ENCODE results near the gene SPACA7. TPM values are rescaled to one million over a fixed set of nuclear protein-coding genes. Genes with fewer than 3 reads are reported as not detected.
A peak's percentile ranks its signal among the peaks of the same experiment; 100 is the strongest.

SPACA7 gene
- total and polyA plus RNA-seq, 9 of the 15 experiments (the other 6 are each of a cell fraction or from before 2014, with no cell fraction given), result not detected

- H3K27ac ChIP-seq (ENCODE audit: extremely low read depth, low read depth, low read length), result no peak overlapping the region
- H3K4me3 ChIP-seq, result no peak overlapping the region
- H2AFZ ChIP-seq (ENCODE audit: low read depth, low read length), result no peak overlapping the region
- WGBS (ENCODE audit: insufficient coverage, low coverage, missing lambda C conversion rate), result 14% methylated on average over 9 of the region's 9 CpGs
- FAIRE-seq, result no peak
- no peaks in the 10 kb centered on the region for H3K9me1 ChIP-seq (ENCODE audit: control insufficient read depth, insufficient read depth, low read length)
- BruUV-seq (replicated peaks), result no TSS peak
- intact Hi-C loops (cut with micrococcal nuclease) (loop anchor here (10.0 kb wide), 1 partner anchor 270 kb away; the partner anchor contains the start of gene SOX1), in situ Hi-C loops (cut with MboI) (no loop called here)
- no peak for DNase-seq (ENCODE audit: extremely low read depth in 1 of 4, low spot score in 3 of 4)
- H3K36me3 ChIP-seq (ENCODE audit: control insufficient read depth, insufficient read depth, low read length), result no peaks in the 10 kb centered on the region
- no peaks in the 10 kb centered on the region for H3K9me3 ChIP-seq (replicated peaks; ENCODE audit: control insufficient read depth, insufficient read depth, low read depth, low read length)
- no peak overlapping the region for H3K4me2 ChIP-seq (ENCODE audit: insufficient read depth, low read length)
- no peaks in the 10 kb centered on the region for H4K20me1 ChIP-seq (replicated peaks; ENCODE audit: control insufficient read depth, insufficient read depth, low read length)
- H3K79me2 ChIP-seq (ENCODE audit: control insufficient read depth, insufficient read depth, low read length), result no peaks in the 10 kb centered on the region
- H3K27me3 ChIP-seq (ENCODE audit: control insufficient read depth in 2 of 2, insufficient read depth in 2 of 2, low read length in 2 of 2), result peaks cover 5 to 31% of the 10 kb centered on the region in 2 experiments; a peak in 3 of 5 replicates
- TF ChIP-seq CTCF (IDR thresholded peaks at IDR 0.05 in 2 of 3, conservative IDR thresholded peaks at IDR 0.05 in 1 of 3; ENCODE audit: insufficient read depth in 2 of 3, low read depth in 1 of 3, low read length in 3 of 3) (peak in 2 of 3 experiments; percentile 7 to 9; a peak in 1 of 6 replicates), CEBPB (tag; IDR thresholded peaks at IDR 0.05) (no peak), MAX (CRISPR knock-in tag; IDR thresholded peaks at IDR 0.05) (no peak)
- ATAC-seq, result no peak
- ChIA-PET POLR2A (no interaction called here), CTCF (ENCODE audit: low intra/inter-chr PET ratio) (no interaction called here)
- H3K4me1 ChIP-seq (replicated peaks in 1 of 2; ENCODE audit: control insufficient read depth in 2 of 2, insufficient read depth in 2 of 2, low read length in 2 of 2), result peaks cover 0 to 4% of the 10 kb centered on the region in 2 experiments; a peak in 1 of 5 replicates
- no peak overlapping the region for H3K9ac ChIP-seq (ENCODE audit: insufficient read depth in 1 of 2, low read depth in 2 of 2, low read length in 2 of 2)
These were observed 41.0 kb upstream of the SPACA7 start for GRCh38 chr13:112335135-112335534.

All from K562 (cell line).